H1 (cell line): ENCODE results near the gene TMEM138. TPM values are rescaled to one million over a fixed set of nuclear protein-coding genes. Genes with fewer than 3 reads are reported as not detected.

ENCODE experiments used
- CREB1 ChIP-seq: IDR thresholded peaks from 2 replicates; pipeline ENCODE4 v1.6.1; 2012; ENCODE audit warnings: inconsistent platforms
- CTBP2 ChIP-seq: IDR thresholded peaks from 2 replicates; pipeline ENCODE4 v1.7.0; 2011; ENCODE audit warnings: borderline replicate concordance, mild to moderate bottlenecking, moderate library complexity, mixed read lengths, low read length; ENCODE audit not compliant: insufficient read depth, insufficient read length
- EP300 ChIP-seq, 2 experiments: IDR thresholded peaks; 1 replicate in 1 of 2; 2 replicates in 1 of 2; pipeline ENCODE4 v1.6.1; 2011 to 2012; ENCODE audit warnings: low read depth in 2 of 2, low read length in 2 of 2, mild to moderate bottlenecking in 2 of 2, borderline replicate concordance in 1 of 2, inconsistent platforms in 1 of 2, moderate library complexity in 1 of 2
- GTF2F1 ChIP-seq: IDR thresholded peaks from 2 replicates; pipeline ENCODE4 v1.6.1; 2012; ENCODE audit warnings: low read depth, low read length, improper control_type of control experiment, borderline replicate concordance
- SIN3A ChIP-seq, 2 experiments: IDR thresholded peaks in 1 of 2; conservative IDR thresholded peaks in 1 of 2; 2 replicates each; pipeline ENCODE4 v1.6.1; 2011 to 2012; ENCODE audit warnings: low read length in 2 of 2, improper control_type of control experiment in 1 of 2, low read depth in 1 of 2, mild to moderate bottlenecking in 1 of 2
- polyA plus RNA-seq, 7 experiments: library from polyadenylated mRNA; depleted of rRNA in 3 of 7; stranded (reverse) in 5 of 7; unstranded in 2 of 7; fragments of >200 nt in 5 of 7; fragments of 200-250 nt in 2 of 7; gene quantifications; 1 replicate in 5 of 7; 2 replicates in 1 of 7; 4 replicates in 1 of 7; pipeline versions ENCODE4 v1.2.1 to v1.2.3, GENCODE V29; 2011 to 2013; ENCODE audit warnings: missing spikeins in 2 of 7, mixed read lengths in 2 of 7
- total RNA-seq: library from RNA; stranded (reverse); fragmentation: NEBNext Ultra II Directional; extraction: Animal tissue kit (Norgen Biotek cat#: 25700); gene quantifications from 2 replicates; pipeline ENCODE4 v1.2.1, GENCODE V29; 2021
- TF ChIP-seq, protein P1 (sequence below): fragments of 300-600 bp; sonication (generic); IDR thresholded peaks from 2 replicates; pipeline ENCODE4 v1.7.1; 2012; ENCODE audit warnings: low read length, moderate library complexity, mild to moderate bottlenecking, inconsistent platforms; ENCODE audit not compliant: insufficient replicate concordance

TMEM138 gene
- total and polyA plus RNA-seq, 2 of the 8 experiments (the other 6 are each of a cell fraction or from before 2014, with no cell fraction given): 32.9 to 59.0 TPM

DNA sequence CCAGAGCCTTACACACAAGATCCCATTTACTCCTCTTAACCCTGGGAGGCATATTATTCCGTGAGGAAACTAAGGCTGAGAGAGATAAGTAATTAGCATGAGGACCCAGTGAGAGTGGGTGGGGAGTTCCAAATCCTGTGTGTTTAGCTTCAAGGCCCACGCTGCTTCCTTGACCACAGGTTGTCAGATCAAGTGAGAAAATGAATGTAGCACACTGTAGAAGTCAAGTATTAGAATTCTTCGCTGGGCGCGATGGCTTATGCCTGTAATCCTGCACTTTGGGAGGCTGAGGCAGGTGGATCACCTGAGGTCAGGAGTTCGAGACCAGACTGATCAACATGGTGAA lies 4.3 kb upstream of the TMEM138 start (continued):
- TF ChIP-seq CTBP2: no peak
- TF ChIP-seq SIN3A (conservative IDR thresholded peaks at IDR 0.05 in 1 of 2, IDR thresholded peaks at IDR 0.05 in 1 of 2; ENCODE audit: low read depth in 1 of 2, low read length in 2 of 2): no peak
- no peak for TF ChIP-seq EP300 (IDR thresholded peaks at IDR 0.05; ENCODE audit: borderline replicate concordance in 1 of 2, low read depth in 2 of 2, low read length in 2 of 2)
- TF ChIP-seq, protein P1, sequence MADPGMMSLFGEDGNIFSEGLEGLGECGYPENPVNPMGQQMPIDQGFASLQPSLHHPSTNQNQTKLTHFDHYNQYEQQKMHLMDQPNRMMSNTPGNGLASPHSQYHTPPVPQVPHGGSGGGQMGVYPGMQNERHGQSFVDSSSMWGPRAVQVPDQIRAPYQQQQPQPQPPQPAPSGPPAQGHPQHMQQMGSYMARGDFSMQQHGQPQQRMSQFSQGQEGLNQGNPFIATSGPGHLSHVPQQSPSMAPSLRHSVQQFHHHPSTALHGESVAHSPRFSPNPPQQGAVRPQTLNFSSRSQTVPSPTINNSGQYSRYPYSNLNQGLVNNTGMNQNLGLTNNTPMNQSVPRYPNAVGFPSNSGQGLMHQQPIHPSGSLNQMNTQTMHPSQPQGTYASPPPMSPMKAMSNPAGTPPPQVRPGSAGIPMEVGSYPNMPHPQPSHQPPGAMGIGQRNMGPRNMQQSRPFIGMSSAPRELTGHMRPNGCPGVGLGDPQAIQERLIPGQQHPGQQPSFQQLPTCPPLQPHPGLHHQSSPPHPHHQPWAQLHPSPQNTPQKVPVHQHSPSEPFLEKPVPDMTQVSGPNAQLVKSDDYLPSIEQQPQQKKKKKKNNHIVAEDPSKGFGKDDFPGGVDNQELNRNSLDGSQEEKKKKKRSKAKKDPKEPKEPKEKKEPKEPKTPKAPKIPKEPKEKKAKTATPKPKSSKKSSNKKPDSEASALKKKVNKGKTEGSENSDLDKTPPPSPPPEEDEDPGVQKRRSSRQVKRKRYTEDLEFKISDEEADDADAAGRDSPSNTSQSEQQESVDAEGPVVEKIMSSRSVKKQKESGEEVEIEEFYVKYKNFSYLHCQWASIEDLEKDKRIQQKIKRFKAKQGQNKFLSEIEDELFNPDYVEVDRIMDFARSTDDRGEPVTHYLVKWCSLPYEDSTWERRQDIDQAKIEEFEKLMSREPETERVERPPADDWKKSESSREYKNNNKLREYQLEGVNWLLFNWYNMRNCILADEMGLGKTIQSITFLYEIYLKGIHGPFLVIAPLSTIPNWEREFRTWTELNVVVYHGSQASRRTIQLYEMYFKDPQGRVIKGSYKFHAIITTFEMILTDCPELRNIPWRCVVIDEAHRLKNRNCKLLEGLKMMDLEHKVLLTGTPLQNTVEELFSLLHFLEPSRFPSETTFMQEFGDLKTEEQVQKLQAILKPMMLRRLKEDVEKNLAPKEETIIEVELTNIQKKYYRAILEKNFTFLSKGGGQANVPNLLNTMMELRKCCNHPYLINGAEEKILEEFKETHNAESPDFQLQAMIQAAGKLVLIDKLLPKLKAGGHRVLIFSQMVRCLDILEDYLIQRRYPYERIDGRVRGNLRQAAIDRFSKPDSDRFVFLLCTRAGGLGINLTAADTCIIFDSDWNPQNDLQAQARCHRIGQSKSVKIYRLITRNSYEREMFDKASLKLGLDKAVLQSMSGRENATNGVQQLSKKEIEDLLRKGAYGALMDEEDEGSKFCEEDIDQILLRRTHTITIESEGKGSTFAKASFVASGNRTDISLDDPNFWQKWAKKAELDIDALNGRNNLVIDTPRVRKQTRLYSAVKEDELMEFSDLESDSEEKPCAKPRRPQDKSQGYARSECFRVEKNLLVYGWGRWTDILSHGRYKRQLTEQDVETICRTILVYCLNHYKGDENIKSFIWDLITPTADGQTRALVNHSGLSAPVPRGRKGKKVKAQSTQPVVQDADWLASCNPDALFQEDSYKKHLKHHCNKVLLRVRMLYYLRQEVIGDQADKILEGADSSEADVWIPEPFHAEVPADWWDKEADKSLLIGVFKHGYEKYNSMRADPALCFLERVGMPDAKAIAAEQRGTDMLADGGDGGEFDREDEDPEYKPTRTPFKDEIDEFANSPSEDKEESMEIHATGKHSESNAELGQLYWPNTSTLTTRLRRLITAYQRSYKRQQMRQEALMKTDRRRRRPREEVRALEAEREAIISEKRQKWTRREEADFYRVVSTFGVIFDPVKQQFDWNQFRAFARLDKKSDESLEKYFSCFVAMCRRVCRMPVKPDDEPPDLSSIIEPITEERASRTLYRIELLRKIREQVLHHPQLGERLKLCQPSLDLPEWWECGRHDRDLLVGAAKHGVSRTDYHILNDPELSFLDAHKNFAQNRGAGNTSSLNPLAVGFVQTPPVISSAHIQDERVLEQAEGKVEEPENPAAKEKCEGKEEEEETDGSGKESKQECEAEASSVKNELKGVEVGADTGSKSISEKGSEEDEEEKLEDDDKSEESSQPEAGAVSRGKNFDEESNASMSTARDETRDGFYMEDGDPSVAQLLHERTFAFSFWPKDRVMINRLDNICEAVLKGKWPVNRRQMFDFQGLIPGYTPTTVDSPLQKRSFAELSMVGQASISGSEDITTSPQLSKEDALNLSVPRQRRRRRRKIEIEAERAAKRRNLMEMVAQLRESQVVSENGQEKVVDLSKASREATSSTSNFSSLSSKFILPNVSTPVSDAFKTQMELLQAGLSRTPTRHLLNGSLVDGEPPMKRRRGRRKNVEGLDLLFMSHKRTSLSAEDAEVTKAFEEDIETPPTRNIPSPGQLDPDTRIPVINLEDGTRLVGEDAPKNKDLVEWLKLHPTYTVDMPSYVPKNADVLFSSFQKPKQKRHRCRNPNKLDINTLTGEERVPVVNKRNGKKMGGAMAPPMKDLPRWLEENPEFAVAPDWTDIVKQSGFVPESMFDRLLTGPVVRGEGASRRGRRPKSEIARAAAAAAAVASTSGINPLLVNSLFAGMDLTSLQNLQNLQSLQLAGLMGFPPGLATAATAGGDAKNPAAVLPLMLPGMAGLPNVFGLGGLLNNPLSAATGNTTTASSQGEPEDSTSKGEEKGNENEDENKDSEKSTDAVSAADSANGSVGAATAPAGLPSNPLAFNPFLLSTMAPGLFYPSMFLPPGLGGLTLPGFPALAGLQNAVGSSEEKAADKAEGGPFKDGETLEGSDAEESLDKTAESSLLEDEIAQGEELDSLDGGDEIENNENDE: no peak
- TF ChIP-seq GTF2F1: no peak
- TF ChIP-seq CREB1: no peak
